RPMI8226 (cell line): Measurements from ENCODE around the gene MAPK11.

ENCODE experiments used
- DNase-seq: peaks from one replicate; pipeline ENCODE4 v3.0.0-alpha.2; 2015

Gene MAPK11

DNA sequence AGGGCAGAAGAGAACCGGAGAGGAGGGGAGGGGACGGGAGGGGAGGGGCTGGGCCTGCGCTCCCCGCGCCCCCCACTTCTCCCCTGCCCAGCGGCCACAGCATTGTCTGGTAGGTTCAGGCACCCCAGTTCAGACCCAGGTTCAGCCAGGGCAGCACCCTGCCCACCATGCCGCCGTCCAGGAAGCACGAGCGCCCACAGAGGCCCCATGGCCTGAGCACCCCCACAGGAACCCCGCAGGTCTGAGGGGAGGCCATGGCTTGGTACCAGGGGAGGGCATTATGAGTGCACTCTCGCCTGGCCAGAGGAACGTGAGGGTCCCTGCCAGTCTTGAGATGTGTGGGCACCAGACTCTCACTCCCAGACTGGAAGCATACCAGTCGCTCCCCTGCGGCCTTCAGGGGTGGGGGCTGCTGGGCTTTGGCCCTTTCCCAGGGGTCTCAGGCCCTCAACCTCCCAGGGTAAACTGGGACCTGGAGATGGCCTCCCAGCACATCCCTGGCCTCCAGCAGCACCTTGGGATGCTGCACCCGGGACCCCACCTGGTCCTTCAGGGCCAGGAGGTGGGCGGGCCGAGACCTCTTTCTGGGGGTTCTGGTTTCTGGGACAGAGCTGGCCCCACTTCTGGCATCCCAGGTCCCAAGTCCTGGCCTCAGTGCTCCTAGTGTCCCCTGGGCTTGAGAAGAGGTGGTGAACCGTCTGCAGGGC lies 37.9 kb upstream of the MAPK11 start:
- DNase-seq = peak; percentile 23

DNA sequence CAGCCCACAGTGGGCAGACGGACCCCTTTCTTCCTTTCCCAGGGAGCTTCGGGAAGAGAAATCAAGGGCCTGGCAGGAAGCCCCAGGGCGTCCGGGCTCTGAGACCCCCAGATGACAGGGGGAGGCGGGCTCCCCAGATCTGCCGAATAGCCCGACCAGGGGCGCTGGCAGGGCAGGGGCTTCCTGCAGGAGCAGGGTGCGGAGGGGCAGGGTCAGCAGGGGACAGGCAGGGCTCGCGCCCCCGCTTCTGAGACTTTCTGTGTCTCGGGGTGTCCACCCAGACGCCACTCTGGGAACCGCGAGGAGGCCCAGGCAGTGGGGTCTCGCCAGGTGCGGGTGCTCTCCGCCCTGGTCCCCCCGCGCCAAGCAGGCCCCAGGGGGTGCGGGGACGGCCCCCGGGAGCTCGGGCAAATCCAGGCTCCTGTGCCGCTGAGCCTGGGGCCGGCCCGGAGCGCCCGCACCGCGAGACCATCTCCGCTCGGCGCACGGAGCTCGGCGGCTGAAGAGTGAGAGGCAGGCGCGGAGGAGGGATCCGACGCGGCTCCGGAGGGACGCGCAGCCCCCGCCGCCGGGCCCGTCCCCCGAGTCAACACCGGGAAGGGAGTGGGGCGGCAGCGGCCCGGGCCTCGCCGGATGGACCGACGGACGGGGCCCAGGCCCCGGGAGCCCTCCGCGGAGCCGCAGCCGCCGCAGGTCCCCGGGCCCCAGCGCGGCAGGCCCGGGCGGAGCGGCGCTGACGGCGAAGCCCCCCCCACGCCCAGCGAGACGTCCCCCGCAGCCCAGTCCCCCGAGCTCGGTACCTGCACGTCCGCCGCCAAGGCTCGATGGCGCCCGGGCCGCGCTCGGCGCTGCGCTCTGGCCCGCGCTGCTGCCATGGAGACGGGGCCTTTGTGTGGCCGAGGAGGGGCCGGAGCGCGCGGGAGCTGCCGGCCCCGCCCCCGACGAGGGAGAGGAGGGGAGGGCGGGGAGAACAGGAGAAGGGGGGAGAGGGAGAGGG lies 36.9 kb upstream of the MAPK11 start, which contains the start of gene PLXNB2:
Gene PLXNB2 (minus strand): TSS at position 894 of the 997 bp plus-strand sequence. CDS start 17,062 bp downstream, outside the sequence.
- DNase-seq = peak; percentile 89

DNA sequence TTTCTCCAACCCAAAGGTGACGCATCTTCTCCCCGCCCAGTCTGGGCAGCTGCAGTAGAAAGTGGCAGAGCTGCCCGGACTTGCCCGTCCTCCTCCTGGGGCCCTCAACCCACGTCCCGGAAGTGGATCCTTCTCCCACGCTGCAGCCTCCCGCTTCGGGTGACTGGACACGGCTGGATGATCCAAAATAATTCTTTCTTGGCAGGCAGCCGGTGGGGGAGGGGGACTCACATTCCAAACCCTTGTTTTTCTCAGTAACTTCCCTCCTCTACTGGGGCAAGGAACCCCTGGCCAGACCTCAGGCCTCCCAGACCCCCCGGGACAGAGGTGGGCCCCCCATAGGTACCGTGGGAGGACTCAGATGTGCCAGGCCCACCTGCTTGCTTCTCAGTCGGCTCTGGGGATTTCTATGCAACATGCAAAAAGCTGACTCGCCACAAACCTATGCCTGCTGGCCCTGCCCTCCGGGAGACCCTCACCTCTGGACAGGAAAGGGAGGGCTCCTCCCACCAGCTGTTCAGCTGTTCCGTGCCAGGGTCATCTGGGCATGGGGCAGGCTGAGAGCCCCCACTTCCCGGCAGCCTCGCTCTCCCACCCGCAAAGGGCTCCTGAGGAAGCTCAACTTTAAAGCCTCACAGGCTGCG lies 35.9 kb upstream of the MAPK11 start:
- peak; percentile 69 for DNase-seq

DNA sequence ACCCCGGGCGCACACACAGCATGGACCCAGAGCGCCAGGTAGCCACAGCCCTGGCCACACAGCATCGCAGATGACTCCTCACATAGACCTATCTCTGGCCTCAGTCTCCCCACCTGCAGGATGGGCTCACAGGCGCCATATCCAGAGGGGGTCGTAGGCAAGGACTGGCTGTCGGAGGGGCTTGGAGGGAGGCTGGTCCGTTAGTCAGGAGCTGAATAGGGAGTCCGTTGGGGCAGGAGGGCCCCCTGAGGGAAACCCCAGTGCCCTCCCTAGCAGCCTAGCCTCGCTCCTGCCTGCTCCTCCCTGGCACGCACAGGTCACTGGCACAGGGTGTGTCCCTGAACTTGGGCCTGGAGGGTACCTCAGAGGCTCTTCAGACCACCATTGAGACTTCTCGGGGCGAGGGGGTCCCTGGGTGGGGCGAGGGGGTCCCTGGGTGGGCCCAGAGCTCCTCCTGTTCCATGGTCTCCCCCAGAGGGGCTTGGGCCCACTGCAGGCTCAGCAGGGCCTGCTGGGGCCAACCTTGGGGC lies 35.3 kb upstream of the MAPK11 start:
- DNase-seq = no peak

- no peak for DNase-seq
These were observed 34.6 kb upstream of the MAPK11 start for GRCh38 chr22:50304528-50305392.

DNA sequence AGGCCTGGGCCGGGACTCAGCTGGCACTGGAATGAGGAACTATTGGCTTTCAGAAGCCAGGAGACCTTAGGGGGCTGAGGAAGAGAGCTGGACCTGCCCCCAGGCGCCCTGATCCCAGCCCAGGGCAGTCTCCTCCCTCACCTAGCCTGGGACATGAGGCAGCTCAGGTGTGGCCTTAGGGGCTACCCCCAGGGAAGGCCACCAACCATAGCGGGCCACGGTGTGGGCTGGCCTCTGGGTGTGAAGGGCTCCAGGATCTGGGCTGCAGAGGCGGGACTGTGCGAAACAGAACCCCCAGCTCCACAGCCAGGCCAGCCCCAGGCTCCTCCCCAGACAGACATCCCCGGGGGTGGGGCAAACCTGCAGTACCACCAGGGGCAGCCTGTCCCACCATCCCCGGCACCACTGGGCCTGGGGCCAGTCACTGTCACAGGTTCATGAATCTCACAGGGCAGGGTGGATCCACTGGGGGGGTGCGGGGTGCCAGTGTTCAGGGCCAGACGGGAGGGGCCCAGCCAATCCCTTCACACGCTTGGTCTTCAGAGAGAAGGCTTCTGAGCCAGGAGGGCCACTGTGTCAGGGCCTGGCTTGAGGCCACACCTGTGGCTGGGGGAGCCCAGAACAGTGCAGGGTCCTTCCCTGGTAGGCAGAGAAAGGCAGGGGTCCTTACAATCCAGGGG lies 33.8 kb upstream of the MAPK11 start:
- no peak for DNase-seq

- DNase-seq = no peak
These were observed 33.3 kb upstream of the MAPK11 start for GRCh38 chr22:50303515-50303847.

GRCh38 chr22:50302564-50302963 lies 32.4 kb upstream of the MAPK11 start:
- no peak for DNase-seq

DNA sequence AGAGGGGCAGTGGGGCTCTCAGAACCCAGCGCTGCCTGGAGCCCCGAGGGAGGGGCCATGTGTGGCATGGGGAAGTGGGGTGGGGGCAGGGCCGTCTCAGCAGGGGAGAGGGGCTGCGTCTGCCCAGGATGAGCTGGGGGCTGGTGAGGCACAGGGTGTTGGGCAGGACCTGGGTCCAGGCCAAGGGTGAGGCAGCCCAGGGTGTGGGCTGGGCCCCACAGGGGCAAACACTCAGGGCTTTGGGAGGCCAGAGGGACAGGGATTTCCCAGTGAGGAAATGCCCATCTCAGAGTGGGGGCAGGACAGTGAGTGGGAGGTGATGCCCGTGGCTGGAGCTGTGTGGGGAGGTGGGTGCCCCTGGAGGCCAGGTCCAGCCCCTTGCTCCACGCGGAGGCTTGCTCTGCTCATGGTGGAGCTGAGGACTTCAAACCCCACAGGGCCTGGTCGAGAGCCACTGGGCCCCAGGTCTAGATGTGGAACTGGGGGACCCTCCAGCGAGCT lies 31.9 kb upstream of the MAPK11 start:
- no peak for DNase-seq

DNA sequence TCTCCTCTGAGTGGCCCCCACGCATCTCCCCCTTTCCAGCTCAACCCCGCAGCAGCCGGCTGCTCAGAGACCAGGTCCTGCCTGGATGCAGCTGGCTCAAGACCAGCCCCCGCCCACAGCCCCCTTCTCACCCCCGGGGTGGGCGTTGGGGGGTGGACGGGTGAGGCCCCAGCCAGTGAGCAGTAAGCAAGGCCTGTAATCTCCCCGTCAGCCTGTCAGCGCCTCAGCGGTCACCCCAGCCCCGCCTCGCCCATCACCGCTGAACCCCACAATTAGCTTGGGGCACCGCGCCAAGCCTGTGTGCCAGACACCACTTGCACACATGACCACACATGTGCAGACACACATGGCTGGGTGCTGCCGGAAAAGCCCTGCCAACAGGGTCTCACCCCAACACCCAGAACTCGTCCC lies 31.4 kb upstream of the MAPK11 start:
- no peak for DNase-seq

DNA sequence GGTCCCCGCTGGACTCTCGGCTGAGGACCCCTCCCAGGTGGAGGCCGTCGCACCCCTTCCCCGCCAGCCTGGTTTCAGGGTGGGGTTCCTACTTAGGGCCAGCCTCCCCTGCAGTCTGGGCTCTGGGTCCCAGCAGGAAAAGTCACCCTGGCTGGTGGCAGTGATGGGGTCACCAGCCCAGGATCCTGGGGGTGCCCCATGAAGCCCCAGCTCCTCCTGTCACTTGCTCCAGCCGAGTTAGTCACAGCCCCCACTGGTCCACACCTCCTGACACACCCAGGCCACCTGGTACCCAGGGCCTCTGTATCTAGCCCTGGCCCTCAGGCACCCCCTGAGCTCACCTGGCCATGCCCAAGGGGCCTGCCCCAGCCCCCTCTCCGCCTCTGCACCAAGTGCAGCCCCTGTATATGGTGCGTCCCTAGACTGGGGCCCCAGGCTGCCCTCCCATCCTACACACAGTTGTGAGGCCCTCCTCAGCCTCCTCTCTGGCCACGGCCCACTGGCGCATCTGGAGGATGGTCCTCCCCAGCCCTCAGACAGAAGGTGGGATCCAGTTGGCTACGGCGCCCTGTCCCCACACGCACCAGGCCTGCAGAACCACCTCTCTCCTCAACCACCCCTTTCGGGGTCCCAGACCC lies 30.6 kb upstream of the MAPK11 start:
- no peak for DNase-seq

DNA sequence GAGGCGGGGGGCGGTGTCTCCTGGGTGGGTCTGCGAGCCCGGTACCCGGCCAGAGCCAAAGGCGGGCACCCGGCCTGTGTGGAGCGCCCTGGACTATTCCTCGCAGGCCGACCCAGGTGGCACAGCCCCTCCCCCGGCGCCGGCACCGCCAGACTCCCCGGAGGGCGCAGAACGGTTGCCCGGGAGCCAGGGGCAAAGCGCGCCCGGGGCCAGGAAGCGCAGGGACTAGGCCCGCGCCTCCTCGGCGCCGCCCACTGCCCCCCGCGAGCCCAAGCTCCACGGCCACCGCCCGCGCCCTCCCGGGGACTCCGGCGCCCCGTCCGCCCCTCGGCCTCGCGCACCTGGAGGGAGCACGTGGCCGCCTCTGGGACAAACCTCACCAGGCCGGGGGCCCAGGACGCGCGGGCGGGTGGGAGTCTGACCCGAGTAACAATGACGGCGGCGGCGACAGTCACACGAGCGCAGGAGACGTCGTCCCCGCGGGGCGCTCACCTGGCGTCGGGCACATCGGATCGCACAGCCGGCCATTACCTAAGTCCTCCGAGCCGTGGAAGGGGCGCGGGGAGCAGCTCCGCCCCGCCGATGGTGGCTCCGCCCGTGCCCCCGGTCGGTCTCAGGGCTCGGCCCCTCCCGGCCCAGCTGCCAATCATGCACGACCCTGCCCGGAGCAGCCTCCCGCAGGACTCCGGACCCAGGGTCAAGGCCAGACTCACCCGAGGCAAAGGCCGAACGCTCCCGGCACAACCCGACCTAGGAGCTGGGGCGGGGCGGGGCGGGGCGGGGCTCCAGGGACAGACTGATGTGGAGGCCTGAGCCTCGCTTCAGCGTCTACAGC lies 29.8 kb upstream of the MAPK11 start:
- peak; percentile 38 for DNase-seq

- no peak for DNase-seq
These were observed 29.0 kb upstream of the MAPK11 start for GRCh38 chr22:50298937-50299784.

- DNase-seq = no peak
These were observed 28.1 kb upstream of the MAPK11 start for GRCh38 chr22:50298266-50298637.

- no peak for DNase-seq
These were observed 27.5 kb upstream of the MAPK11 start for GRCh38 chr22:50297510-50298265.

GRCh38 chr22:50296658-50297490 lies 26.7 kb upstream of the MAPK11 start:
- DNase-seq = no peak

DNA sequence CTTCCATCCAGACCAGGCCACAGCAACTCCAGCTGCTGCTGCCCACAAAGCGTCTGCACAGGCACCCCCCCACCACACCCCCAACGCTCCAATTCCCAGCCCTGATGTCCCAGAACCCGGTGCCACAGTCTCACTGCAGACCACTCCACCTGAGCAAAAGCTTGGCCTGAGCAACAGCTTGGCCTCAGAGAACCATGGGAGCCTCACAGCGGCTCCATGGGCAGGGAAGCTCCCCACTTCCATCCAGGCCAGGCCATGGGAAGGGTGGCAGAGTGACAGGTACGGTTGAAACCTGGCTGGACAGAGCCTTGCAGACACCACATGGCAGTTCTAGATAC lies 24.1 kb upstream of the MAPK11 start:
- DNase-seq = no peak
